Subcutaneous abdominal adipose tissue (tissue), 5 donors: ENCODE results near the gene DDHD1.
"Not testable (repeated sequence)": the region's sequence is repeated elsewhere in the genome, so short reads cannot be mapped to it uniquely, and the experiment has no call there.

Experiments used
- H3K27ac ChIP-seq: one replicate; pipeline ENCODE4 v1.7.0; 2013; ENCODE audit warnings: low read depth, mild to moderate bottlenecking, inconsistent platforms, low read length, moderate library complexity
- H3K27me3 ChIP-seq, 5 donors: one replicate each; pipeline ENCODE4 v1.7.0; 2013; ENCODE audit warnings: low read length in 5 of 5, inconsistent platforms in 1 of 5; ENCODE audit not compliant: control insufficient read depth in 5 of 5, insufficient read depth in 4 of 5
- H3K36me3 ChIP-seq, 5 donors: one replicate each; pipeline ENCODE4 v1.7.0; 2013; ENCODE audit warnings: low read length in 5 of 5; ENCODE audit not compliant: control insufficient read depth in 5 of 5, insufficient read depth in 5 of 5
- H3K4me1 ChIP-seq, 5 donors: one replicate each; pipeline ENCODE4 v1.7.0; 2013; ENCODE audit warnings: low read length in 5 of 5, mild to moderate bottlenecking in 3 of 5, moderate library complexity in 1 of 5; ENCODE audit not compliant: control insufficient read depth in 5 of 5, insufficient read depth in 5 of 5
- H3K4me3 ChIP-seq, 5 donors: one replicate each; pipeline ENCODE4 v1.7.0; 2013; ENCODE audit warnings: low read length in 5 of 5, low read depth in 1 of 5
- H3K9ac ChIP-seq, 5 donors: one replicate each; pipeline ENCODE4 v1.7.0; 2013; ENCODE audit warnings: low read length in 5 of 5, mild to moderate bottlenecking in 4 of 5, moderate library complexity in 3 of 5
- H3K9me3 ChIP-seq, 5 donors: one replicate each; pipeline ENCODE4 v1.7.0; 2013; ENCODE audit warnings: low read length in 5 of 5; ENCODE audit not compliant: control insufficient read depth in 5 of 5
- donor health status: healthy.
- donor health status: healthy.
- donor health status: healthy.
- donor health status: healthy.
- donor health status: healthy.

DDHD1 gene

GRCh38 chr14:53113989-53114388 lies 39.1 kb downstream of the DDHD1 start:
- peaks cover 0 to 4% (median 0%) of the 10 kb centered on the region in 5 donors for H3K4me1 ChIP-seq
- H3K27me3 ChIP-seq: no peaks in the 10 kb centered on the region
- no peaks in the 10 kb centered on the region for H3K36me3 ChIP-seq
- no peak overlapping the region for H3K9ac ChIP-seq
- H3K9me3 ChIP-seq: no peaks in the 10 kb centered on the region
- H3K4me3 ChIP-seq: no peak overlapping the region
- H3K27ac ChIP-seq: no peak overlapping the region

- no peak overlapping the region for H3K27ac ChIP-seq
- H3K4me3 ChIP-seq: no peak overlapping the region
- peaks cover 0 to 4% (median 0%) of the 10 kb centered on the region in 5 donors for H3K4me1 ChIP-seq
- H3K9ac ChIP-seq: no peak overlapping the region
- peaks cover 3 to 14% (median 5%) of the 10 kb centered on the region in 5 donors for H3K9me3 ChIP-seq
- H3K36me3 ChIP-seq: no peaks in the 10 kb centered on the region
- no peaks in the 10 kb centered on the region for H3K27me3 ChIP-seq
Observed at GRCh38 chr14:53110096-53110495, 43.0 kb downstream of the DDHD1 start.

- Histone ChIP-seq H3K36me3 (no peaks in the 10 kb centered on the region), H3K27me3 (no peaks in the 10 kb centered on the region), H3K4me1 (peaks cover 0 to 4% (median 0%) of the 10 kb centered on the region in 5 donors), H3K27ac (no peak overlapping the region), H3K9ac (peak overlapping the region in 3 of 5 donors; percentile 0 to 51 (median 30)), H3K9me3 (peaks cover 3 to 14% (median 5%) of the 10 kb centered on the region in 5 donors), H3K4me3 (peak overlapping the region; percentile 43 to 59 (median 54))
Observed at GRCh38 chr14:53109105-53110041, 43.8 kb downstream of the DDHD1 start.

GRCh38 chr14:53108292-53109104 lies 44.6 kb downstream of the DDHD1 start:
- Histone ChIP-seq H3K9me3 (peaks cover 3 to 14% (median 5%) of the 10 kb centered on the region in 5 donors), H3K4me3 (peak overlapping the region; percentile 43 to 59 (median 54)), H3K9ac (peak overlapping the region in 3 of 5 donors; percentile 0 to 51 (median 47)), H3K27ac (no peak overlapping the region), H3K36me3 (no peaks in the 10 kb centered on the region), H3K4me1 (peaks cover 0 to 4% (median 0%) of the 10 kb centered on the region in 5 donors), H3K27me3 (no peaks in the 10 kb centered on the region)

- H3K27ac ChIP-seq: no peak overlapping the region
- H3K9ac ChIP-seq: no peak overlapping the region
- peaks cover 0 to 4% (median 0%) of the 10 kb centered on the region in 5 donors for H3K4me1 ChIP-seq
- no peaks in the 10 kb centered on the region for H3K27me3 ChIP-seq
- peaks cover 3 to 14% (median 5%) of the 10 kb centered on the region in 5 donors for H3K9me3 ChIP-seq
- no peak overlapping the region for H3K4me3 ChIP-seq
- no peaks in the 10 kb centered on the region for H3K36me3 ChIP-seq
Observed at GRCh38 chr14:53106768-53107167, 46.4 kb downstream of the DDHD1 start.

GRCh38 chr14:53103636-53104340 lies 49.3 kb downstream of the DDHD1 start:
- no peak overlapping the region for H3K9ac ChIP-seq
- H3K4me3 ChIP-seq: no peak overlapping the region
- H3K36me3 ChIP-seq: no peaks in the 10 kb centered on the region
- peaks cover 3 to 14% (median 5%) of the 10 kb centered on the region in 5 donors for H3K9me3 ChIP-seq
- no peak overlapping the region for H3K27ac ChIP-seq
- no peaks in the 10 kb centered on the region for H3K27me3 ChIP-seq
- H3K4me1 ChIP-seq: no peaks in the 10 kb centered on the region

GRCh38 chr14:53093206-53093605 lies 59.9 kb downstream of the DDHD1 start:
- H3K4me1 ChIP-seq: no peaks in the 10 kb centered on the region
- no peak overlapping the region for H3K9ac ChIP-seq
- H3K27me3 ChIP-seq: no peaks in the 10 kb centered on the region
- H3K27ac ChIP-seq: no peak overlapping the region
- H3K36me3 ChIP-seq: peaks cover 0 to 10% (median 3%) of the 10 kb centered on the region in 5 donors
- H3K9me3 ChIP-seq: no peaks in the 10 kb centered on the region
- H3K4me3 ChIP-seq: no peak overlapping the region

- Histone ChIP-seq H3K27ac (no peak overlapping the region), H3K4me1 (no peaks in the 10 kb centered on the region), H3K9me3 (no peaks in the 10 kb centered on the region), H3K9ac (no peak overlapping the region), H3K27me3 (no peaks in the 10 kb centered on the region), H3K36me3 (peaks cover 0 to 10% (median 3%) of the 10 kb centered on the region in 5 donors), H3K4me3 (no peak overlapping the region)
Observed at GRCh38 chr14:53090853-53091252, 62.3 kb downstream of the DDHD1 start.

- H3K27me3 ChIP-seq, H3K27ac ChIP-seq, H3K4me3 ChIP-seq, H3K4me1 ChIP-seq, H3K36me3 ChIP-seq, H3K9ac ChIP-seq, H3K9me3 ChIP-seq: not testable (repeated sequence)
Observed at GRCh38 chr14:53084954-53085353, 68.2 kb downstream of the DDHD1 start.
